Right lobe of liver (tissue), 6 donors: ENCODE data around the gene GFRAL. TPM values are rescaled to one million over a fixed set of nuclear protein-coding genes. Genes with fewer than 3 reads are reported as not detected.

Experiments used
- ATAC-seq, 4 donors: fragments of 200-7000 bp; cut with Tn5 transposase; one replicate each; pipeline ENCODE4 v1.9.1; 2020; ENCODE audit warnings: mild to moderate bottlenecking in 4 of 4, moderate library complexity in 4 of 4
- DNase-seq, 3 donors: peaks; one replicate each; pipeline ENCODE4 v3.0.0-alpha.2; 2020
- H3K27ac ChIP-seq, 3 donors: fragments of 200-600 bp; one replicate each; pipeline ENCODE4 v1.8.0; 2022
- H3K27me3 ChIP-seq, 2 donors: fragments of 200-600 bp; one replicate each; pipeline ENCODE4 v1.8.0; 2022
- H3K36me3 ChIP-seq, 4 donors: fragments of 200-600 bp; sonication (generic) in 1 of 4; one replicate each; pipeline versions ENCODE4 v1.5.1 to v1.8.0; 2017 to 2022; ENCODE audit warnings: control low read depth in 1 of 4
- H3K4me1 ChIP-seq, 4 donors: fragments of 200-600 bp; sonication (generic) in 1 of 4; one replicate each; pipeline versions ENCODE4 v1.5.1 to v1.8.0; 2017 to 2022; ENCODE audit warnings: control low read depth in 1 of 4
- H3K4me3 ChIP-seq, 3 donors: fragments of 200-600 bp; one replicate each; pipeline ENCODE4 v1.8.0; 2022
- H3K9me3 ChIP-seq, 4 donors: fragments of 200-600 bp; sonication (generic) in 1 of 4; one replicate each; pipeline versions ENCODE4 v1.5.1 to v1.8.0; 2017 to 2022; ENCODE audit warnings: control low read depth in 1 of 4
- POLR2A ChIP-seq: fragments of 450-650 bp; IDR thresholded peaks from one replicate; pipeline ENCODE4 v1.6.1; 2017; ENCODE audit warnings: antibody characterized with exemption, mild to moderate bottlenecking
- WGBS: methylation state at CpG from one replicate; pipeline ENCODE4 v1.1.6; 2018; ENCODE audit warnings: low coverage, low lambda C conversion rate; ENCODE audit not compliant: insufficient coverage; ENCODE audit errors: missing lambda C conversion rate; 5-methylcytosine and 5-hydroxymethylcytosine counted together
- intact Hi-C, 2 donors: fragments of 100-400 bp; cut with DNase I; formaldehyde crosslinking; loops; one replicate each; pipeline versions ENCODE4 v1.11.2 to v1.14.1; 2022
- total RNA-seq, 6 experiments: library from RNA; depleted of rRNA in 2 of 6; stranded (reverse); fragments of >200 nt in 2 of 6; fragmentation: NEBNext Ultra II Directional in 3 of 6; extraction: Animal tissue kit (Norgen Biotek cat#: 25700) in 3 of 6; gene quantifications; one replicate each; pipeline versions ENCODE4 v1.1.0 to v1.2.4, GENCODE V29; 2016 to 2023
- TF ChIP-seq, protein P1 (sequence below), 4 donors: fragments of 200-600 bp in 3 of 4; fragments of 450-650 bp in 1 of 4; IDR thresholded peaks; one replicate each; pipeline versions ENCODE4 v1.5.1 to v1.8.0; 2016 to 2022; ENCODE audit warnings: antibody characterized with exemption in 4 of 4, mild to moderate bottlenecking in 2 of 4
- donor health status: DM: no; HTN: yes; CAD: no.
- donor health status: DM: no; HTN: no; CAD: no.
- donor health status: DM: no; HTN: no; CAD: no.
- donor health status: DM: no; HTN: yes; CAD: no.
- donor health status: DM: no; HTN: yes; CAD: no.

Gene GFRAL
- total RNA-seq, 6 experiments from 2014 or later, result not detected

DNA sequence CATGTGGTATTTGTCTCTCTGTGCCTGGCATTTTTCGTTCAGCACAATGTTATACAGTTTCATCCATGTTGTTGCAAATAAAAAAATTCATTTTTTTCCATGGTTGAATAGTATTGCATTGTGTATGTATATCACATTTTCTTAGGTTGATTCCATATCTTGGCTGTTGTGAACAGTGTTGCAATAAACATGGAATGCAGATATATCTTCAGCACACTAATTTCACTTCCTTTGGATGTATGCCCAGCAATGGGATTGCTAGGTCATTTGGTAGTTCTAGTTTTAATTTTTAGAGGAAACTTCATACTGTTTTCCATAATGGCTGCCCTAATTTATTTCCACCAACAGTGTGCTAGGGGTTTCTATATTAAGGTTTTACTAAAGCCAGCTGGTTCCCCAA, 52.6 kb downstream of the GFRAL start:
- whole genome bisulfite sequencing, result 27% methylated on average over 1 of the region's 1 CpG
- no peak overlapping the region for H3K27ac ChIP-seq
- no peak for TF ChIP-seq POLR2A
- TF ChIP-seq, protein P1, sequence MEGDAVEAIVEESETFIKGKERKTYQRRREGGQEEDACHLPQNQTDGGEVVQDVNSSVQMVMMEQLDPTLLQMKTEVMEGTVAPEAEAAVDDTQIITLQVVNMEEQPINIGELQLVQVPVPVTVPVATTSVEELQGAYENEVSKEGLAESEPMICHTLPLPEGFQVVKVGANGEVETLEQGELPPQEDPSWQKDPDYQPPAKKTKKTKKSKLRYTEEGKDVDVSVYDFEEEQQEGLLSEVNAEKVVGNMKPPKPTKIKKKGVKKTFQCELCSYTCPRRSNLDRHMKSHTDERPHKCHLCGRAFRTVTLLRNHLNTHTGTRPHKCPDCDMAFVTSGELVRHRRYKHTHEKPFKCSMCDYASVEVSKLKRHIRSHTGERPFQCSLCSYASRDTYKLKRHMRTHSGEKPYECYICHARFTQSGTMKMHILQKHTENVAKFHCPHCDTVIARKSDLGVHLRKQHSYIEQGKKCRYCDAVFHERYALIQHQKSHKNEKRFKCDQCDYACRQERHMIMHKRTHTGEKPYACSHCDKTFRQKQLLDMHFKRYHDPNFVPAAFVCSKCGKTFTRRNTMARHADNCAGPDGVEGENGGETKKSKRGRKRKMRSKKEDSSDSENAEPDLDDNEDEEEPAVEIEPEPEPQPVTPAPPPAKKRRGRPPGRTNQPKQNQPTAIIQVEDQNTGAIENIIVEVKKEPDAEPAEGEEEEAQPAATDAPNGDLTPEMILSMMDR (IDR thresholded peaks at IDR 0.05), result no peak
- H3K27me3 ChIP-seq, result no peaks in the 10 kb centered on the region
- no peak overlapping the region for H3K4me3 ChIP-seq
- intact Hi-C loops, result no loop called here
- H3K9me3 ChIP-seq, result no peaks in the 10 kb centered on the region
- H3K36me3 ChIP-seq, result no peaks in the 10 kb centered on the region
- ATAC-seq, result no peak
- no peaks in the 10 kb centered on the region for H3K4me1 ChIP-seq
- DNase-seq, result no peak

DNA sequence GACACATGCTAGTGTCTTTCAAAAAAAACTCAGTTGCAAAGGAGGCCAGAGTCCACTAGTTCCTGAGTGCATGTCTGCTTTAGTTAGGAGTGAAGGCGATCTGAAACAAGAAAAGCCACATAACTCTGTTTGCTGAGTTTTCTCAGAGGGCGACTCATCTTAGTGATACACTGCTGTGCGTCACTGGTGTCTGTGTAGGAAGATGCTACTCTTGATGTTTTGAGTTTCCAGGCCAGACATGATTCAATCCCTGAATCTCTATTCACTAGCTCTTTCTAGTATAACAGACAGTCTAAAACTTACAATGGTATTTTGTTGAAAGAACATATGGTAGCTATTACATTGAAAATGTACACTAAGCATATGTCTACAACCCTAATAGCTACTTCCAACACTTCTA, 60.9 kb downstream of the GFRAL start:
- intact Hi-C loops, result no loop called here
- Histone ChIP-seq H3K4me3 (no peak overlapping the region), H3K36me3 (no peaks in the 10 kb centered on the region), H3K27me3 (no peaks in the 10 kb centered on the region), H3K4me1 (no peaks in the 10 kb centered on the region), H3K9me3 (no peaks in the 10 kb centered on the region), H3K27ac (no peak overlapping the region)
- WGBS, result 50% methylated on average over 1 of the region's 3 CpGs
- TF ChIP-seq, protein P1 (IDR thresholded peaks at IDR 0.05), result no peak
- no peak for TF ChIP-seq POLR2A
- no peak for ATAC-seq
- no peak for DNase-seq

DNA sequence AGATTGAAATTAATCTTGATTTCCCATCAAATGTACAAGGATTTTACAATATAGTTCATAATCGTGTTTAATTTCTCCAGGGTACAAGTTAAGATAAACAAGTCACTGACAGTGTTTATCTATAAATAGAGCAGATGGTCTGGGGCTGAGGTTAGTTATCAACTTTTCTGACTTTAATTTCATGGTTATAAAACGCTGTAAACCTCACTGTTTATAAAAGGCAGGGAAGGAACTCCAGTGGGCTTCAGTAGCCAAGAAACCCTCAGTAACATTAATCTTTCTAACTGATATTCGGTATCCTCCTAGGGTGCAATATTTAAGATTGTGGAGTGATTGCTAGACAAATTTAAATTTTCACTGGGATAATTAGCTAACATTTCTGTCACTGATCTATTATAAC, 68.6 kb downstream of the GFRAL start:
- 31% methylated on average over 3 of the region's 3 CpGs for WGBS
- no peaks in the 10 kb centered on the region for H3K27me3 ChIP-seq
- H3K36me3 ChIP-seq, result no peaks in the 10 kb centered on the region
- no peak overlapping the region for H3K4me3 ChIP-seq
- DNase-seq (no peak), ATAC-seq (no peak)
- no peak overlapping the region for H3K27ac ChIP-seq
- TF ChIP-seq, protein P1 (IDR thresholded peaks at IDR 0.05), result no peak
- TF ChIP-seq POLR2A, result no peak
- intact Hi-C loops, result no loop called here
- no peaks in the 10 kb centered on the region for H3K9me3 ChIP-seq
- no peaks in the 10 kb centered on the region for H3K4me1 ChIP-seq

DNA sequence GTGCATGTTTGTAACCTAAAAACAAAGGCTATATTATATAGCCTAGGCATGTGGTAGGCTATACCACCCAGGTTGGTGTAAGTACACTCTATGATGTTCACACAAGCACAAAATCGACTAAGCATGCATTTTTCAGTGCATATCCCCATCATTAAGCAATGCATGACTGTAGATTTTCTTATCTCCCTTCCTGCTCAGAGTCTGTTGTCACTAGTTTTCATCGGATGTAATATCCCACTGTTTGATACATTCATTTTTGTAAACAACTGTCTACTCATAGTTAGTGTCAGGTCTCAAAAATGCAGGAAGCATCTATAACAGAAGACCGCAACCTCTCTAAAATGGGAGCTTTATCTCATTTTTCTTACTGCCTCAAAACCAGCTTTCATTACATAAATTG, 70.7 kb downstream of the GFRAL start:
- H3K4me1 ChIP-seq, result no peaks in the 10 kb centered on the region
- H3K4me3 ChIP-seq, result no peak overlapping the region
- no peaks in the 10 kb centered on the region for H3K9me3 ChIP-seq
- no peak for TF ChIP-seq POLR2A
- TF ChIP-seq, protein P1 (IDR thresholded peaks at IDR 0.05), result no peak
- H3K27me3 ChIP-seq, result no peaks in the 10 kb centered on the region
- H3K36me3 ChIP-seq, result no peaks in the 10 kb centered on the region
- no peak for DNase-seq
- intact Hi-C loops, result no loop called here
- no peak overlapping the region for H3K27ac ChIP-seq
- WGBS, result 38% methylated on average over 3 of the region's 3 CpGs
- ATAC-seq, result no peak

DNA sequence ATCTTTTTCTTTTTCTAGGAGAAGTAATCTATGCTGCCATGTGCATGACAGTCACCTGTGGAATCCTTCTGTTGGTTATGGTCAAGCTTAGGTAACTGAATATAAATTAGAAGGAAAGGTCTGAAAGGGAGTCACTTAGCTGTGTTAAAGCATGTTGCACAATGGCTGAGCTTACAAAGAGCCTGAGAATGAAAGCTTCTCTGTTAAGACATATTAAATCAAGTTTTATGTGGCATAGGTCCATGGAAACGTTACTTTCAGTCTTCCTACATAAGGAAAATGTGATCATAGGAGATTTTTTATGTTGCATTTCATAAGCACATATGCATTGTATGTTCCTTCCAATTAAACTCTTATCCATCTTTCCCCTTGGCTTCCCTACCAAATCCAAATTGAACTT, 72.1 kb downstream of the GFRAL start:
- intact Hi-C loops, result no loop called here
- Histone ChIP-seq H3K4me1 (no peaks in the 10 kb centered on the region), H3K27ac (no peak overlapping the region), H3K27me3 (no peaks in the 10 kb centered on the region), H3K4me3 (no peak overlapping the region), H3K9me3 (no peaks in the 10 kb centered on the region), H3K36me3 (no peaks in the 10 kb centered on the region)
- 15% methylated on average over 1 of the region's 1 CpG for WGBS
- no peak for ATAC-seq
- no peak for DNase-seq
- TF ChIP-seq, protein P1 (IDR thresholded peaks at IDR 0.05), result no peak
- no peak for TF ChIP-seq POLR2A
